PC-3 (cell line): ENCODE data around the gene KLKB1. TPM values are rescaled to one million over a fixed set of nuclear protein-coding genes. Genes with fewer than 3 reads are reported as not detected.

ENCODE experiments used
- ATAC-seq: fragments of 200-7000 bp; cut with Tn5 transposase; 2 replicates; pipeline ENCODE4 v1.9.1; 2020; ENCODE audit warnings: mild to moderate bottlenecking, moderate library complexity
- BruUV-seq: library from RNA; stranded (reverse); fragments of 400-500 nt; replicated peaks from 2 replicates; lab custom pipeline; 2021; lab: Mats Ljungman, UMichigan
- CTCF ChIA-PET: fragments of 300-600 bp; sonication (Branson Sonifier 250); formaldehyde crosslinking; loops from one replicate; lab custom pipeline; 2022; ENCODE audit warnings: antibody characterized with exemption; lab: Charles Lee
- POLR2A ChIA-PET: fragments of 300-600 bp; sonication (Branson Sonifier 250); formaldehyde crosslinking; loops from one replicate; lab custom pipeline; 2022; ENCODE audit warnings: antibody characterized with exemption; ENCODE audit not compliant: unreplicated experiment; lab: Charles Lee
- DNase-seq: peaks from one replicate; pipeline ENCODE4 v3.0.0-alpha.2; 2015
- H2AFZ ChIP-seq: fragments of 300-600 bp; sonication (generic); 2 replicates; pipeline ENCODE4 v1.6.0; 2016; ENCODE audit warnings: antibody characterized with exemption, low read length
- H3F3A ChIP-seq: fragments of 300-600 bp; sonication (generic); one replicate; pipeline ENCODE4 v1.6.0; 2017; ENCODE audit warnings: antibody characterized with exemption, low read length, control low read depth, mild to moderate bottlenecking; ENCODE audit not compliant: unreplicated experiment
- H3K27ac ChIP-seq: fragments of 300-600 bp; sonication (generic); 2 replicates; pipeline ENCODE4 v1.5.1; 2016; ENCODE audit warnings: mild to moderate bottlenecking, low read length
- H3K27me3 ChIP-seq: fragments of 300-600 bp; sonication (generic); 2 replicates; pipeline ENCODE4 v1.6.1; 2016; ENCODE audit warnings: low read length, mixed read lengths
- H3K36me3 ChIP-seq: fragments of 300-600 bp; sonication (generic); 2 replicates; pipeline ENCODE4 v1.6.1; 2016; ENCODE audit warnings: low read depth, mixed run types, low read length, mixed read lengths
- H3K4me1 ChIP-seq: fragments of 300-600 bp; sonication (generic); 2 replicates; pipeline ENCODE4 v1.5.1; 2016; ENCODE audit warnings: low read length; ENCODE audit not compliant: insufficient read depth
- H3K4me2 ChIP-seq: fragments of 300-600 bp; sonication (generic); 2 replicates; pipeline ENCODE4 v1.6.0; 2016; ENCODE audit warnings: low read length
- H3K4me3 ChIP-seq: fragments of 300-600 bp; sonication (generic); 2 replicates; pipeline ENCODE4 v1.5.1; 2016; ENCODE audit warnings: mild to moderate bottlenecking, low read length, mixed read lengths
- H3K79me2 ChIP-seq: fragments of 300-600 bp; sonication (generic); 2 replicates; pipeline ENCODE4 v1.6.1; 2017; ENCODE audit warnings: low read length, mixed read lengths
- H3K9ac ChIP-seq: fragments of 300-600 bp; sonication (generic); 2 replicates; pipeline ENCODE4 v1.6.0; 2016; ENCODE audit warnings: mild to moderate bottlenecking, low read length
- H3K9me2 ChIP-seq: fragments of 300-600 bp; sonication (generic); replicated peaks from 2 replicates; pipeline ENCODE4 v1.6.1; 2016; ENCODE audit warnings: mixed run types, low read length, mixed read lengths
- H3K9me3 ChIP-seq: fragments of 300-600 bp; sonication (generic); 2 replicates; pipeline ENCODE4 v1.6.1; 2016; ENCODE audit warnings: low read length, mixed read lengths
- H4K20me1 ChIP-seq: fragments of 300-600 bp; sonication (generic); 2 replicates; pipeline ENCODE4 v1.6.1; 2016; ENCODE audit warnings: low read length, mixed read lengths
- EZH2 ChIP-seq: fragments of 300-600 bp; sonication (generic); IDR thresholded peaks from one replicate; pipeline ENCODE4 v1.6.1; 2017; ENCODE audit warnings: antibody characterized with exemption, mild to moderate bottlenecking, low read length; ENCODE audit not compliant: unreplicated experiment
- EZH2phosphoT487 ChIP-seq: fragments of 300-600 bp; sonication (generic); IDR thresholded peaks from 2 replicates; pipeline ENCODE4 v1.6.1; 2018; ENCODE audit warnings: mild to moderate bottlenecking, antibody characterized with exemption, low read length, borderline replicate concordance
- intact Hi-C: fragments of 100-400 bp; cut with micrococcal nuclease; formaldehyde crosslinking; loops from 2 replicates; pipeline ENCODE4 v1.9.0; 2023
- total RNA-seq: library from RNA; depleted of rRNA; stranded (reverse); fragments of >200 nt; gene quantifications from 2 replicates; pipeline ENCODE4 v1.2.3, GENCODE V29; 2014
- TF ChIP-seq, protein P1 (sequence below): fragments of 300-600 bp; sonication (generic); conservative IDR thresholded peaks from 2 replicates; pipeline ENCODE4 v1.5.1; 2017; ENCODE audit warnings: antibody characterized with exemption, low read depth, mild to moderate bottlenecking, low read length

Gene KLKB1
- total RNA-seq, 1 experiment from 2014 or later, result not detected

DNA sequence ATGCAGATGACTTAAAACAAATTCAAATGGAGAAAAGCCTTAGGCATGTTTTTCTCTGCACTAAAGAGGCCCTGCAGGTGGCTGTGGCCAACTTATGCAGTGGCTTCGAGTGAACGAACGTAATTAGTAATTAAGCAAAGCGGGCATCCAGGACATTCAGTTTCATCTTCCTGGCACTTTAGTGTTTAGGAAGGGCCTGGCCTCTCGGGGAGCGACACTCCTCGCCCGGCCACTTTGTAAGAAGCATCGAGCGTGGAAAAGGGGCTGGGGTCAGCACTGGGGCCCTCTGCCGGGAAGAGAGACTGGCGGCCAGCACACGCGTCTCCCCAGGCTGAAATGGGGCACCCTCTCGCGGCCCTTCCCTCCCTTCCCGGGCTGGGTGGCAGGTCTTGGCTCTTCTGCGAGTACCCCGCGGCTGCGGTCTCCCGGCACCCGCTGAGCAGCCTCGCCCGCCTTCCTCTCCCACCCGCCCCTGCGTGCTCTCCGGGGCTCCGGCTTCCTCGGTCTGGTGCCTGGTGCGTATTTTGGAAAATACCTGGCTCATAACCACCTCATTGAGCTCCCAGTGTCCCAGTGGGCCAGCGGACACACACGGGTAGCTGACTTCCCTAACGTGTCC is 36.6 kb upstream of the KLKB1 start:
- no peaks in the 10 kb centered on the region; the same call in 1 of the 2 replicates for H3K4me1 ChIP-seq
- H3K9me3 ChIP-seq, result no peaks in the 10 kb centered on the region
- H4K20me1 ChIP-seq, result no peaks in the 10 kb centered on the region
- intact Hi-C loops, result no loop called here
- CTCF ChIA-PET, result no interaction called here
- H3K36me3 ChIP-seq, result no peaks in the 10 kb centered on the region
- H3K4me3 ChIP-seq, result peak overlapping the region; percentile 75
- no TSS peak for BruUV-seq
- no peak overlapping the region for H3K27ac ChIP-seq
- ATAC-seq, result peak; percentile 50
- no peak for DNase-seq
- no peaks in the 10 kb centered on the region for H3K79me2 ChIP-seq
- H3F3A ChIP-seq, result no peaks in the 10 kb centered on the region
- TF ChIP-seq, protein P1, sequence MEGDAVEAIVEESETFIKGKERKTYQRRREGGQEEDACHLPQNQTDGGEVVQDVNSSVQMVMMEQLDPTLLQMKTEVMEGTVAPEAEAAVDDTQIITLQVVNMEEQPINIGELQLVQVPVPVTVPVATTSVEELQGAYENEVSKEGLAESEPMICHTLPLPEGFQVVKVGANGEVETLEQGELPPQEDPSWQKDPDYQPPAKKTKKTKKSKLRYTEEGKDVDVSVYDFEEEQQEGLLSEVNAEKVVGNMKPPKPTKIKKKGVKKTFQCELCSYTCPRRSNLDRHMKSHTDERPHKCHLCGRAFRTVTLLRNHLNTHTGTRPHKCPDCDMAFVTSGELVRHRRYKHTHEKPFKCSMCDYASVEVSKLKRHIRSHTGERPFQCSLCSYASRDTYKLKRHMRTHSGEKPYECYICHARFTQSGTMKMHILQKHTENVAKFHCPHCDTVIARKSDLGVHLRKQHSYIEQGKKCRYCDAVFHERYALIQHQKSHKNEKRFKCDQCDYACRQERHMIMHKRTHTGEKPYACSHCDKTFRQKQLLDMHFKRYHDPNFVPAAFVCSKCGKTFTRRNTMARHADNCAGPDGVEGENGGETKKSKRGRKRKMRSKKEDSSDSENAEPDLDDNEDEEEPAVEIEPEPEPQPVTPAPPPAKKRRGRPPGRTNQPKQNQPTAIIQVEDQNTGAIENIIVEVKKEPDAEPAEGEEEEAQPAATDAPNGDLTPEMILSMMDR, result no peak
- TF ChIP-seq EZH2phosphoT487 (no peak), EZH2 (no peak)
- POLR2A ChIA-PET, result no interaction called here
- H3K9me2 ChIP-seq, result no peaks in the 10 kb centered on the region
- peak overlapping the region; percentile 95 for H2AFZ ChIP-seq
- H3K4me2 ChIP-seq, result peak overlapping the region; percentile 91
- H3K9ac ChIP-seq, result peak overlapping the region; percentile 8; the same call in 1 of the 2 replicates
- H3K27me3 ChIP-seq, result no peaks in the 10 kb centered on the region; the same call in 1 of the 2 replicates

DNA sequence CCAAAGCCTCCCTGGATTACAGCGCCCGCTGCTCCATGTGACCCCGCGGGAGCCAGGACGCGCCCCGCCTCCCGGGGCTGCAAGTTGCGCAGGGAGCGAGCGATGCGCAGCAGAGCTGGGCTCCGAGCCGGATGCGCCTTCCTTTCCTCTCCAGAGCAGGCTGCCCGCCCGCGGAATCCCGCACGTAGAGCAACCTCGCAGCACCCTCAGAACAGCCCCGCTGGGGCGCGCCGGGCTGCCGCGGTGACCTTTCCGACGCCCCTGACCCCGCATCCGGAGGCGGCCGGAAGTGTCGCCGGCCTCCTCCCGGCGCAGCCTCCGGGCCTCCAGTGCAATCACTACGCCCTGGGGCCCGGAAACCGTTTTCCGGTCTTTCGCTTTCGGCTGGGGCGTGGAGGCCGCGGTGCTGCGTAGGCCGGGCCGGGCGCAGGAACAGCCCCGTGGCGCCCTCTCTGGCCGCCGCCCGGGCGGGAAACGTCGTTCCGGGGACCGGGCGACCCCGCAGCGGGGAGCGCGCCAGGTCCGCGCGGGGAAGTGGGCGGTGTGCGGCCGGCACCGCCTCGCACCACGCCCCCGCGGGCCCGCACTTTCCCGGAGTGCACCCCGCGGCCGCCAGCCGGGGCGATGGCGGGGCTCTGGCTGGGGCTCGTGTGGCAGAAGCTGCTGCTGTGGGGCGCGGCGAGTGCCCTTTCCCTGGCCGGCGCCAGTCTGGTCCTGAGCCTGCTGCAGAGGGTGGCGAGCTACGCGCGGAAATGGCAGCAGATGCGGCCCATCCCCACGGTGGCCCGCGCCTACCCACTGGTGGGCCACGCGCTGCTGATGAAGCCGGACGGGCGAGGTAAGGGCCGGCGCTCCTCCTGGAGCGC is 35.9 kb upstream of the KLKB1 start, which contains the start of gene CYP4V2:
Gene CYP4V2 (plus strand): TSS at position 368 of the 866 bp plus-strand sequence. CDS start 257 bp downstream, at position 625.
- ChIA-PET CTCF (no interaction called here), POLR2A (no interaction called here)
- intact Hi-C loops, result no loop called here
- DNase-seq, result peak; percentile 41
- H4K20me1 ChIP-seq, result no peaks in the 10 kb centered on the region
- TF ChIP-seq EZH2phosphoT487 (no peak), EZH2 (no peak)
- TF ChIP-seq, protein P1, result no peak; the same call in 1 of the 2 replicates
- ATAC-seq, result peak; percentile 75
- no peaks in the 10 kb centered on the region for H3K9me2 ChIP-seq
- H3K9me3 ChIP-seq, result no peaks in the 10 kb centered on the region
- H3K4me2 ChIP-seq, result peak within 1 kb of the TSS; percentile 91
- peak within 1 kb of the TSS; percentile 75 for H3K4me3 ChIP-seq
- no peak within 1 kb of the TSS for H3K27ac ChIP-seq
- no peaks in the 10 kb centered on the region; the same call in 1 of the 2 replicates for H3K4me1 ChIP-seq
- no peaks in the 10 kb centered on the region for H3K79me2 ChIP-seq
- H3K27me3 ChIP-seq, result no peaks in the 10 kb centered on the region; the same call in 1 of the 2 replicates
- H3K36me3 ChIP-seq, result no peaks in the 10 kb centered on the region
- H3K9ac ChIP-seq, result peak within 1 kb of the TSS; percentile 8; the same call in 1 of the 2 replicates
- BruUV-seq, result no TSS peak
- peak within 1 kb of the TSS; percentile 95 for H2AFZ ChIP-seq
- H3F3A ChIP-seq, result no peaks in the 10 kb centered on the region
